A549 (cell line): ENCODE data around the gene ANAPC15. TPM values are rescaled to one million over a fixed set of nuclear protein-coding genes. Genes with fewer than 3 reads are reported as not detected.

ENCODE experiments used
- ATAC-seq, 2 experiments: fragments of 200-7000 bp in 1 of 2; fragments of >200 bp in 1 of 2; cut with Nextera tagmentation in 1 of 2; cut with Tn5 transposase in 1 of 2; 3 replicates each; pipeline versions ENCODE4 v1.8.0 to v1.9.1; 2018 to 2020; ENCODE audit warnings: mild to moderate bottlenecking in 1 of 2, moderate library complexity in 1 of 2
- CTCF ChIA-PET: fragments of 300-600 bp; sonication (Branson Sonifier 250); formaldehyde crosslinking; extraction: SDS; loops from one replicate; lab custom pipeline; 2021; ENCODE audit warnings: antibody characterized with exemption, inconsistent platforms; lab: Yijun Ruan, JAX
- POLR2A ChIA-PET: fragments of 350-600 bp; formaldehyde crosslinking; extraction: SDS; loops from one replicate; lab custom pipeline; 2021; ENCODE audit warnings: antibody characterized with exemption, inconsistent platforms; lab: Yijun Ruan, JAX
- DNase-seq, 2 experiments: peaks; one replicate each; pipeline versions ENCODE4 v3.0.0 to v3.0.0-alpha.2; 2011 to 2016; ENCODE audit warnings: low read depth in 1 of 2, low spot score in 1 of 2
- FAIRE-seq: peaks from 2 replicates; lab custom pipeline; 2011; peaks lifted over from hg19 to GRCh38; lab: Jason Lieb, UNC
- H3K27ac ChIP-seq, 2 experiments: fragments of >200 bp; sonication (Bioruptor Twin); formaldehyde crosslinking; 3 replicates each; pipeline ENCODE4 v1.5.1; 2016 to 2017
- H3K4me1 ChIP-seq: fragments of >200 bp; sonication (Bioruptor Twin); formaldehyde crosslinking; 3 replicates; pipeline ENCODE4 v1.6.1; 2016
- H3K4me2 ChIP-seq: fragments of >200 bp; sonication (Bioruptor Twin); formaldehyde crosslinking; 3 replicates; pipeline ENCODE4 v1.6.1; 2016
- H3K4me3 ChIP-seq: fragments of >200 bp; sonication (Bioruptor Twin); formaldehyde crosslinking; 3 replicates; pipeline ENCODE4 v1.5.1; 2016
- H3K9me3 ChIP-seq: fragments of >200 bp; sonication (Bioruptor Twin); formaldehyde crosslinking; 3 replicates; pipeline ENCODE4 v1.6.1; 2016
- CBX8 ChIP-seq: fragments of 200-600 bp; sonication (generic); IDR thresholded peaks from 2 replicates; pipeline ENCODE4 v1.6.1; 2016
- ESRRA ChIP-seq: fragments of 150-350 bp; IDR thresholded peaks from 2 replicates; pipeline ENCODE4 v1.6.1; 2014; ENCODE audit warnings: mild to moderate bottlenecking, low read length, borderline replicate concordance
- FOXS1 ChIP-seq: fragments of 250-450 bp; sonication (Bioruptor Pico); IDR thresholded peaks from 2 replicates; pipeline ENCODE4 v1.5.0; 2020; ENCODE audit warnings: mild to moderate bottlenecking, moderate library complexity
- HDAC2 ChIP-seq: fragments of 200-600 bp; sonication (generic); IDR thresholded peaks from 2 replicates; pipeline ENCODE4 v1.6.1; 2016
- HOXA7 ChIP-seq: fragments of 250-450 bp; sonication (Bioruptor Pico); IDR thresholded peaks from 2 replicates; pipeline ENCODE4 v1.5.0; 2020; ENCODE audit warnings: mild to moderate bottlenecking, moderate library complexity
- HOXB5 ChIP-seq: fragments of 250-450 bp; sonication (Bioruptor Pico); IDR thresholded peaks from 2 replicates; pipeline ENCODE4 v1.5.0; 2020; ENCODE audit warnings: mild to moderate bottlenecking, moderate library complexity
- JUN ChIP-seq, 2 experiments: fragments of >200 bp; sonication (Bioruptor Twin); formaldehyde crosslinking; IDR thresholded peaks; 2 replicates in 1 of 2; 3 replicates in 1 of 2; pipeline ENCODE4 v1.6.1; 2016 to 2017
- JUNB ChIP-seq: fragments of >200 bp; sonication (Bioruptor Twin); formaldehyde crosslinking; IDR thresholded peaks from 2 replicates; pipeline ENCODE4 v1.6.1; 2016
- KDM1A ChIP-seq: fragments of 200-600 bp; sonication (generic); IDR thresholded peaks from 2 replicates; pipeline ENCODE4 v1.6.1; 2016; ENCODE audit warnings: low read depth, mild to moderate bottlenecking
- KDM5A ChIP-seq: fragments of 200-600 bp; sonication (generic); IDR thresholded peaks from 2 replicates; pipeline ENCODE4 v1.6.1; 2016; ENCODE audit warnings: antibody characterized with exemption, mild to moderate bottlenecking
- MYC ChIP-seq: IDR thresholded peaks from 2 replicates; pipeline ENCODE4 v1.6.1; 2012; ENCODE audit warnings: mild to moderate bottlenecking, inconsistent platforms, low read length, improper control_type of control experiment, borderline replicate concordance
- NFE2L2 ChIP-seq: fragments of 150-350 bp; conservative IDR thresholded peaks from 2 replicates; pipeline ENCODE4 v1.6.1; 2014; ENCODE audit warnings: low read length
- NR3C1 ChIP-seq: fragments of >200 bp; sonication (Bioruptor Twin); formaldehyde crosslinking; IDR thresholded peaks from 3 replicates; pipeline ENCODE4 v1.6.1; 2017
- PHF8 ChIP-seq: fragments of 200-600 bp; sonication (generic); IDR thresholded peaks from 2 replicates; pipeline ENCODE4 v1.6.1; 2016; ENCODE audit warnings: low read depth, mild to moderate bottlenecking, antibody characterized with exemption, moderate library complexity, borderline replicate concordance
- POLR2AphosphoS2 ChIP-seq: conservative IDR thresholded peaks from 2 replicates; pipeline ENCODE4 v1.6.1; 2012; ENCODE audit warnings: low read length, improper control_type of control experiment, inconsistent platforms
- RAD21 ChIP-seq, 2 experiments: fragments of >200 bp in 1 of 2; sonication (Bioruptor Twin) in 1 of 2; formaldehyde crosslinking in 1 of 2; IDR thresholded peaks in 1 of 2; conservative IDR thresholded peaks in 1 of 2; 2 replicates in 1 of 2; 3 replicates in 1 of 2; pipeline ENCODE4 v1.6.1; 2012 to 2018; ENCODE audit warnings: inconsistent platforms in 1 of 2
- RARB ChIP-seq: fragments of 250-450 bp; sonication (Bioruptor Pico); IDR thresholded peaks from 2 replicates; pipeline ENCODE4 v1.8.0; 2021; ENCODE audit warnings: mild to moderate bottlenecking, moderate library complexity
- RCOR1 ChIP-seq: fragments of 150-350 bp; IDR thresholded peaks from 2 replicates; pipeline ENCODE4 v1.6.1; 2014; ENCODE audit warnings: antibody characterized with exemption, low read length, low read depth
- RFX5 ChIP-seq: fragments of 450-650 bp; IDR thresholded peaks from 2 replicates; pipeline ENCODE4 v1.7.1; 2014; ENCODE audit warnings: antibody characterized with exemption, mild to moderate bottlenecking, moderate library complexity
- RNF2 ChIP-seq: fragments of 200-600 bp; sonication (generic); IDR thresholded peaks from 2 replicates; pipeline ENCODE4 v1.6.1; 2016; ENCODE audit warnings: low read depth, mild to moderate bottlenecking, antibody characterized with exemption, moderate library complexity, borderline replicate concordance
- SREBF2 ChIP-seq: fragments of 450-650 bp; IDR thresholded peaks from 2 replicates; pipeline ENCODE4 v1.6.1; 2014; ENCODE audit warnings: mild to moderate bottlenecking, moderate library complexity
- TP53 ChIP-seq: fragments of 250-450 bp; sonication (Bioruptor Pico); IDR thresholded peaks from 2 replicates; pipeline ENCODE4 v1.5.0; 2021; ENCODE audit warnings: mild to moderate bottlenecking, moderate library complexity
- ZSCAN20 ChIP-seq: fragments of 250-450 bp; sonication (Bioruptor Pico); IDR thresholded peaks from 2 replicates; pipeline ENCODE4 v1.8.0; 2022; ENCODE audit warnings: mild to moderate bottlenecking, moderate library complexity
- WGBS: methylation state at CpG from one replicate; pipeline ENCODE4 v1.1.6; 2017; ENCODE audit errors: missing lambda C conversion rate; 5-methylcytosine and 5-hydroxymethylcytosine counted together
- polyA plus RNA-seq, 4 experiments: library from polyadenylated mRNA; depleted of rRNA in 3 of 4; stranded (reverse); fragments of >200 nt; fragmentation: RNase III in 1 of 4; extraction: RNeasy Plus Mini Kit Qiagen cat#74134 plus additional on column Dnase treatment in 1 of 4; gene quantifications; 2 replicates in 3 of 4; 3 replicates in 1 of 4; pipeline ENCODE4 v1.2.3, GENCODE V29; 2011 to 2017
- TF ChIP-seq, protein P1 (sequence below): fragments of 250-450 bp; sonication (Bioruptor Pico); IDR thresholded peaks from 2 replicates; pipeline ENCODE4 v1.5.0; 2020; ENCODE audit warnings: low read depth, mild to moderate bottlenecking, moderate library complexity
- TF ChIP-seq, protein P2 (sequence below): fragments of >200 bp; sonication (Bioruptor Twin); formaldehyde crosslinking; IDR thresholded peaks from 3 replicates; pipeline ENCODE4 v1.6.1; 2016
- TF ChIP-seq, protein P3 (sequence below): fragments of 450-650 bp; IDR thresholded peaks from 2 replicates; pipeline ENCODE4 v1.6.1; 2014; ENCODE audit warnings: antibody characterized with exemption
- TF ChIP-seq, protein P4 (sequence below): fragments of 200-600 bp; sonication (generic); IDR thresholded peaks from 2 replicates; pipeline ENCODE4 v1.6.1; 2016; ENCODE audit warnings: antibody characterized with exemption, mild to moderate bottlenecking, moderate library complexity
- TF ChIP-seq, protein P5 (sequence below): fragments of 150-350 bp; IDR thresholded peaks from 2 replicates; pipeline ENCODE4 v1.6.1; 2014; ENCODE audit warnings: low read depth, mild to moderate bottlenecking, low read length

The ANAPC15 gene
- polyA plus RNA-seq, 2 of the 4 experiments (the other 2 are of a cell fraction), result 88.2 to 96.2 TPM

DNA sequence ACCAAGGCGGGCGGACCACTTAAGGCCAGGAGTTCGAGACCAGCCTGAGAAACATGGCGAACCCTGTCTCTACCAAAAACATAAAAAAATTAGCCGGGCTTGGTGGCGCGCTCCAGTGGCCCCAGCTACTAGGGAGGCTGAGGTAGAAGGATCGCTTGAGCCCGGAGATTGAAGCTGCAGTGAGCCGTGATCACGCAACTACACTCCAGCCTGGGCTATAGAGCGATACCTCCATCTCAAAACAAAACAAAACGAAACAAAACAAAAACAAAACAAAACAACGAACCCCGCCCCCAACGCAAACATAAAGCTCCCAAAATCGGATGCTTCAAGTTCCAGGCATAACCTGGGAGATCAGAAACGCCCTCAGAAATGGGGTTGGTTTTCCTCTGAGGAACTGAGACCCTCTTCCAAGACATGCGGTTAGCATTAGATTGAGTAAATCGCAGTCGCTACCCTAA is 31.3 kb downstream of the ANAPC15 start:
- TF ChIP-seq, protein P1, sequence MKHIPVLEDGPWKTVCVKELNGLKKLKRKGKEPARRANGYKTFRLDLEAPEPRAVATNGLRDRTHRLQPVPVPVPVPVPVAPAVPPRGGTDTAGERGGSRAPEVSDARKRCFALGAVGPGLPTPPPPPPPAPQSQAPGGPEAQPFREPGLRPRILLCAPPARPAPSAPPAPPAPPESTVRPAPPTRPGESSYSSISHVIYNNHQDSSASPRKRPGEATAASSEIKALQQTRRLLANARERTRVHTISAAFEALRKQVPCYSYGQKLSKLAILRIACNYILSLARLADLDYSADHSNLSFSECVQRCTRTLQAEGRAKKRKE (CRISPR knock-in tag), result no peak
- TF ChIP-seq NR3C1, result no peak
- TF ChIP-seq, protein P2, sequence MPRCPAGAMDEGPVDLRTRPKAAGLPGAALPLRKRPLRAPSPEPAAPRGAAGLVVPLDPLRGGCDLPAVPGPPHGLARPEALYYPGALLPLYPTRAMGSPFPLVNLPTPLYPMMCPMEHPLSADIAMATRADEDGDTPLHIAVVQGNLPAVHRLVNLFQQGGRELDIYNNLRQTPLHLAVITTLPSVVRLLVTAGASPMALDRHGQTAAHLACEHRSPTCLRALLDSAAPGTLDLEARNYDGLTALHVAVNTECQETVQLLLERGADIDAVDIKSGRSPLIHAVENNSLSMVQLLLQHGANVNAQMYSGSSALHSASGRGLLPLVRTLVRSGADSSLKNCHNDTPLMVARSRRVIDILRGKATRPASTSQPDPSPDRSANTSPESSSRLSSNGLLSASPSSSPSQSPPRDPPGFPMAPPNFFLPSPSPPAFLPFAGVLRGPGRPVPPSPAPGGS, result no peak
- TF ChIP-seq HOXB5 (CRISPR knock-in tag), result 0 out of 2 replicates have a peak, but pooled peaks have one; percentile 4
- TF ChIP-seq RNF2, result no peak
- TF ChIP-seq, protein P3, sequence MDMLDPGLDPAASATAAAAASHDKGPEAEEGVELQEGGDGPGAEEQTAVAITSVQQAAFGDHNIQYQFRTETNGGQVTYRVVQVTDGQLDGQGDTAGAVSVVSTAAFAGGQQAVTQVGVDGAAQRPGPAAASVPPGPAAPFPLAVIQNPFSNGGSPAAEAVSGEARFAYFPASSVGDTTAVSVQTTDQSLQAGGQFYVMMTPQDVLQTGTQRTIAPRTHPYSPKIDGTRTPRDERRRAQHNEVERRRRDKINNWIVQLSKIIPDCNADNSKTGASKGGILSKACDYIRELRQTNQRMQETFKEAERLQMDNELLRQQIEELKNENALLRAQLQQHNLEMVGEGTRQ, result no peak
- no peak for TF ChIP-seq TP53
- TF ChIP-seq JUNB, result no peak
- TF ChIP-seq RAD21 (conservative IDR thresholded peaks at IDR 0.05 in 1 of 2, IDR thresholded peaks at IDR 0.05 in 1 of 2), result no peak
- no peak for TF ChIP-seq CBX8
- no peak for TF ChIP-seq RCOR1
- TF ChIP-seq KDM1A, result 0 out of 2 replicates have a peak, but pooled peaks have one; percentile 34
- TF ChIP-seq RFX5, result no peak
- no peak for TF ChIP-seq NFE2L2
- TF ChIP-seq MYC, result no peak
- no peak for FAIRE-seq
- no peaks in the 10 kb centered on the region for H3K9me3 ChIP-seq

DNA sequence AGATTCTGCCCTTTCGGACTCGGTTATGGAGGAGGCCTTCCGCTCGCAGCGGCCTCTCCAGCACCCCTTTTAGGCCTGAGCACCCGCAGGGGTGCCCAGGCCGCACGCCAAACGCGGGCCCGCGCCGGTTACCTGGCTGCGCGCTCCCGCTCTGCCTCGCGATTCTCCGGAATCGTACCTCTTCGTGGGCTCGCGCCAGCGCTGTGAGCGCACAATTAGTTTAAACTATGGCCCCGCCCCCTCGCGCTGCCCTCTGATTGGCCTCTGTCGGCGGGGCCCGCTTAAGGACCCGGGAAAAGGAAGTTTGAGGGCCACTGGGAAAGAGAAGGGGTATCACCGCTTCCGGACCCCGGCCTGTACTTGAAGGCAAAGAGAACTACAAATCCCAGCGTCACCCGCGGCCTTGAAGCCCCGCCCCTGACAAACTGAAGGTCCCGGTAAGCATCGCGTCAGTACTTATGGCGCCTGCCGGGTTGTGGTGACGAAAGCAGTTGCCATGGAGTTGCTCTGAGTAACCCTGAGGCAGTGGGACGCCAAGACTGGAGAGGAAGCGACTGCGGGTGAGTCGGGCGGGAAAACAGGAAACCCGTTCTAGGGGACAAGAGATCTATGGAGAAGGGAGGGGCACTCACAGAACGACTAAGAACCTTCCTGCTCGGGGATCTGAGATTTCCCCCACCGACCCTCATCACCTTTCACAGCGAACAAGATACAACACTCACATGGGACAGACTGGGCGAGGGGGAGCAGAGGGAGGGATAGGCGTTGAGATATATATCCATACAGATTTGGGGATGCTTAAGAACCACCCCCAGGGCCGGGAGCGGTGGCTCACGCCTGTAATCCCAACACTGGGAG is 31.9 kb downstream of the ANAPC15 start, which contains the start of the genes LRRC51 and NUMA1:
Gene LRRC51, plus strand, starts transcription at position 525 of the 858 bp plus-strand sequence. CDS start 8,234 bp downstream, outside the sequence.
Gene NUMA1, minus strand, starts transcription at position 217 of the 858 bp plus-strand sequence. CDS start 44,599 bp downstream, outside the sequence.
- FAIRE-seq (peak; percentile 81), ATAC-seq (peak; percentile 96 to 97), DNase-seq (peak; percentile 91 to 100)
- ChIA-PET CTCF (interaction anchor here (0.7 to 2.5 kb wide), 5 partner anchors 11 to 351 kb away, joined by 3 to 50 read pairs (median 10); no protein-coding TSS in a partner anchor), POLR2A (no interaction called here)
- Histone ChIP-seq H3K4me1 (peaks cover 19% of the 10 kb centered on the region), H3K4me3 (peak within 1 kb of the TSS; percentile 85), H3K9me3 (no peaks in the 10 kb centered on the region), H3K4me2 (peak within 1 kb of the TSS; percentile 96), H3K27ac (peak within 1 kb of the TSS; percentile 90)
- WGBS, result 2% methylated on average over 33 of the region's 60 CpGs
- TF ChIP-seq RARB (no peak), ESRRA (no peak), POLR2AphosphoS2 (no peak), RFX5 (peak; percentile 98), KDM1A (no peak), ZSCAN20 (CRISPR knock-in tag) (no peak), JUN (IDR thresholded peaks at IDR 0.05) (peak; percentile 23 to 62; a peak in 2 of 5 replicates), HOXA7 (CRISPR knock-in tag) (no peak), KDM5A (no peak), PHF8 (peak; percentile 69), FOXS1 (CRISPR knock-in tag) (no peak), HDAC2 (no peak), SREBF2 (no peak)
- TF ChIP-seq, protein P4, sequence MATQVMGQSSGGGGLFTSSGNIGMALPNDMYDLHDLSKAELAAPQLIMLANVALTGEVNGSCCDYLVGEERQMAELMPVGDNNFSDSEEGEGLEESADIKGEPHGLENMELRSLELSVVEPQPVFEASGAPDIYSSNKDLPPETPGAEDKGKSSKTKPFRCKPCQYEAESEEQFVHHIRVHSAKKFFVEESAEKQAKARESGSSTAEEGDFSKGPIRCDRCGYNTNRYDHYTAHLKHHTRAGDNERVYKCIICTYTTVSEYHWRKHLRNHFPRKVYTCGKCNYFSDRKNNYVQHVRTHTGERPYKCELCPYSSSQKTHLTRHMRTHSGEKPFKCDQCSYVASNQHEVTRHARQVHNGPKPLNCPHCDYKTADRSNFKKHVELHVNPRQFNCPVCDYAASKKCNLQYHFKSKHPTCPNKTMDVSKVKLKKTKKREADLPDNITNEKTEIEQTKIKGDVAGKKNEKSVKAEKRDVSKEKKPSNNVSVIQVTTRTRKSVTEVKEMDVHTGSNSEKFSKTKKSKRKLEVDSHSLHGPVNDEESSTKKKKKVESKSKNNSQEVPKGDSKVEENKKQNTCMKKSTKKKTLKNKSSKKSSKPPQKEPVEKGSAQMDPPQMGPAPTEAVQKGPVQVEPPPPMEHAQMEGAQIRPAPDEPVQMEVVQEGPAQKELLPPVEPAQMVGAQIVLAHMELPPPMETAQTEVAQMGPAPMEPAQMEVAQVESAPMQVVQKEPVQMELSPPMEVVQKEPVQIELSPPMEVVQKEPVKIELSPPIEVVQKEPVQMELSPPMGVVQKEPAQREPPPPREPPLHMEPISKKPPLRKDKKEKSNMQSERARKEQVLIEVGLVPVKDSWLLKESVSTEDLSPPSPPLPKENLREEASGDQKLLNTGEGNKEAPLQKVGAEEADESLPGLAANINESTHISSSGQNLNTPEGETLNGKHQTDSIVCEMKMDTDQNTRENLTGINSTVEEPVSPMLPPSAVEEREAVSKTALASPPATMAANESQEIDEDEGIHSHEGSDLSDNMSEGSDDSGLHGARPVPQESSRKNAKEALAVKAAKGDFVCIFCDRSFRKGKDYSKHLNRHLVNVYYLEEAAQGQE, result peak; percentile 45; the same call in 1 of the 2 replicates
- TF ChIP-seq, protein P5, sequence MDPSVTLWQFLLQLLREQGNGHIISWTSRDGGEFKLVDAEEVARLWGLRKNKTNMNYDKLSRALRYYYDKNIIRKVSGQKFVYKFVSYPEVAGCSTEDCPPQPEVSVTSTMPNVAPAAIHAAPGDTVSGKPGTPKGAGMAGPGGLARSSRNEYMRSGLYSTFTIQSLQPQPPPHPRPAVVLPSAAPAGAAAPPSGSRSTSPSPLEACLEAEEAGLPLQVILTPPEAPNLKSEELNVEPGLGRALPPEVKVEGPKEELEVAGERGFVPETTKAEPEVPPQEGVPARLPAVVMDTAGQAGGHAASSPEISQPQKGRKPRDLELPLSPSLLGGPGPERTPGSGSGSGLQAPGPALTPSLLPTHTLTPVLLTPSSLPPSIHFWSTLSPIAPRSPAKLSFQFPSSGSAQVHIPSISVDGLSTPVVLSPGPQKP, result no peak

More for the DNA sequence above, 31.3 kb downstream of the ANAPC15 start:
- Histone ChIP-seq H3K4me3 (peak overlapping the region; percentile 60), H3K27ac (peak overlapping the region; percentile 90), H3K4me2 (peak overlapping the region; percentile 74), H3K4me1 (peaks cover 19% of the 10 kb centered on the region)
- CTCF ChIA-PET, result interaction anchor here (0.7 to 2.5 kb wide), 10 partner anchors 10 to 353 kb away, joined by 3 to 50 read pairs (median 3); partner anchors contain the start of gene CLPB
- POLR2A ChIA-PET, result interaction anchor here (0.8 kb wide), 1 partner anchor 11 kb away, joined by 3 read pairs; no protein-coding TSS in a partner anchor
- no peak for ATAC-seq
- 19% methylated on average over 21 of the region's 21 CpGs for WGBS
- DNase-seq, result no peak
